ENCODE data around the gene CELSR1. TPM values are rescaled to one million over a fixed set of nuclear protein-coding genes. Genes with fewer than 3 reads are reported as not detected.

CELSR1 gene
- total and polyA plus RNA-seq, 2 donors (not counting 1 experiment from before 2014, with no cell fraction given) = 0.07 to 1.8 TPM

- no peak overlapping the region for H3K4me3 ChIP-seq (replicated peaks in 1 of 4; ENCODE audit: control extremely low read depth in 1 of 4, insufficient read depth in 1 of 4, low read depth in 3 of 4, low read length in 4 of 4)
- no peaks in the 10 kb centered on the region for H3K36me3 ChIP-seq (ENCODE audit: control insufficient read depth, insufficient read depth, low read length)
- no peak overlapping the region for H2AFZ ChIP-seq (ENCODE audit: low read length)
- H3K79me2 ChIP-seq (ENCODE audit: control insufficient read depth, insufficient read depth, low read length) = no peaks in the 10 kb centered on the region
- H3K4me1 ChIP-seq (ENCODE audit: control insufficient read depth, extremely low read depth, insufficient read depth, low read length) = no peaks in the 10 kb centered on the region
- TF ChIP-seq, protein P1, sequence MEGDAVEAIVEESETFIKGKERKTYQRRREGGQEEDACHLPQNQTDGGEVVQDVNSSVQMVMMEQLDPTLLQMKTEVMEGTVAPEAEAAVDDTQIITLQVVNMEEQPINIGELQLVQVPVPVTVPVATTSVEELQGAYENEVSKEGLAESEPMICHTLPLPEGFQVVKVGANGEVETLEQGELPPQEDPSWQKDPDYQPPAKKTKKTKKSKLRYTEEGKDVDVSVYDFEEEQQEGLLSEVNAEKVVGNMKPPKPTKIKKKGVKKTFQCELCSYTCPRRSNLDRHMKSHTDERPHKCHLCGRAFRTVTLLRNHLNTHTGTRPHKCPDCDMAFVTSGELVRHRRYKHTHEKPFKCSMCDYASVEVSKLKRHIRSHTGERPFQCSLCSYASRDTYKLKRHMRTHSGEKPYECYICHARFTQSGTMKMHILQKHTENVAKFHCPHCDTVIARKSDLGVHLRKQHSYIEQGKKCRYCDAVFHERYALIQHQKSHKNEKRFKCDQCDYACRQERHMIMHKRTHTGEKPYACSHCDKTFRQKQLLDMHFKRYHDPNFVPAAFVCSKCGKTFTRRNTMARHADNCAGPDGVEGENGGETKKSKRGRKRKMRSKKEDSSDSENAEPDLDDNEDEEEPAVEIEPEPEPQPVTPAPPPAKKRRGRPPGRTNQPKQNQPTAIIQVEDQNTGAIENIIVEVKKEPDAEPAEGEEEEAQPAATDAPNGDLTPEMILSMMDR (conservative IDR thresholded peaks at IDR 0.05 in 1 of 2, IDR thresholded peaks at IDR 0.05 in 1 of 2; ENCODE audit: low read depth in 1 of 2, low read length in 2 of 2) = no peak
- no peak for TF ChIP-seq EZH2 (IDR thresholded peaks at IDR 0.05; ENCODE audit: low read length, missing control alignments)
- H3K9ac ChIP-seq (ENCODE audit: insufficient read depth, low read length) = no peak overlapping the region
- no peak overlapping the region for H3K27ac ChIP-seq (ENCODE audit: insufficient read depth, low read length)
- DNase-seq (ENCODE audit: low read depth in 2 of 2) = no peak
- H3K27me3 ChIP-seq (ENCODE audit: control insufficient read depth, insufficient read depth, low read length) = no peaks in the 10 kb centered on the region
- H3K9me3 ChIP-seq (ENCODE audit: control insufficient read depth, insufficient read depth, low read depth, low read length) = no peaks in the 10 kb centered on the region
- no peak overlapping the region for H3K4me2 ChIP-seq (ENCODE audit: extremely low read depth, insufficient read depth, low read length)
- no peaks in the 10 kb centered on the region for H4K20me1 ChIP-seq (ENCODE audit: control insufficient read depth, extremely low read depth, insufficient read depth, low read length)
Measured at GRCh38 chr22:46365166-46365624, 172.2 kb downstream of the CELSR1 start.

DNA sequence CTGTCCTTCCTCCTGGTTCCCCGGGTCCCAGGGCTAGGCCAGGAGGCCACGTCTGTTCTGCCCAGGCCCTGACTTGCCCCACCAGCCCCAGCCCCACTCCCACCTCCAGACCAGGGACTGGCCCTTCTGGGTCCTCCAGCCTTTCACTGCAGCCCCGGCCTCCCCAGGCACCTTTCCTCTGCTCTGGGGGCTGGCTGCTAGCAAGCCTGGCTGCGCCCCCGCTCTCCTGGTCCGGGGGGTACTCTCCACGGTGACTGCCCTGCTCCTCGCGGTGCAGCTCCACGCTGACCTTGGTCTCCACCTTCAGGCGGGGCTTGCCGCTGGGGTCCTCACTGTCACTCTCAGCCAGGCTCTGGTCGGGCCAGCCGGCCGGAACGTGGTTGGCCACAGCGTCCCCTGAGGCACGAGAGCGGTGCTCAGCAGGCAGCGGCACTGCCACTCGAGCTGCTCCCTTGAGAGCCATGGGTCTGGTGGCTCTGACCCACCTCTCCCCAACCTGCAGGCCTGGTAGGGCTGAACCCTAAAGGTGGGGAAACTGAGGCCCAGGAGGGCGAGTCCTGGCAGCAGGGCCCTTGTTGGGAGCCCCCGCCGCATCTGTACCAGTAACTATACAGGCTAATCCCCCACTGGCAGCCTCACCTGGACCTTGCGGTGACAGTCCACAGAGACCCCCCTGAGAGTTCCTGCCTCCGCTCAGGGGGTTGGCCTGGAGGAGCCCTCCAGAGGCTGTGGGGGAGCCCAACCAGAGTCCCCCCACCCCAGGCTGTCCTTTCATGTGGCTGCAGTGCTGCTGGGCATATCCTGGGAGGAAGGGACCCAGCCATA lies 172.9 kb downstream of the CELSR1 start:
- TF ChIP-seq EZH2 (IDR thresholded peaks at IDR 0.05; ENCODE audit: low read length, missing control alignments) = no peak
- TF ChIP-seq, protein P1 (conservative IDR thresholded peaks at IDR 0.05 in 1 of 2, IDR thresholded peaks at IDR 0.05 in 1 of 2; ENCODE audit: low read depth in 1 of 2, low read length in 2 of 2) = no peak
- Histone ChIP-seq H3K27ac (ENCODE audit: insufficient read depth, low read length) (no peak overlapping the region), H3K36me3 (ENCODE audit: control insufficient read depth, insufficient read depth, low read length) (no peaks in the 10 kb centered on the region), H3K9me3 (ENCODE audit: control insufficient read depth, insufficient read depth, low read depth, low read length) (no peaks in the 10 kb centered on the region), H3K4me3 (replicated peaks in 1 of 4; ENCODE audit: control extremely low read depth in 1 of 4, insufficient read depth in 1 of 4, low read depth in 3 of 4, low read length in 4 of 4) (no peak overlapping the region), H3K4me1 (ENCODE audit: control insufficient read depth, extremely low read depth, insufficient read depth, low read length) (no peaks in the 10 kb centered on the region), H2AFZ (ENCODE audit: low read length) (no peak overlapping the region), H3K4me2 (ENCODE audit: extremely low read depth, insufficient read depth, low read length) (no peak overlapping the region), H3K79me2 (ENCODE audit: control insufficient read depth, insufficient read depth, low read length) (no peaks in the 10 kb centered on the region), H4K20me1 (ENCODE audit: control insufficient read depth, extremely low read depth, insufficient read depth, low read length) (no peaks in the 10 kb centered on the region), H3K27me3 (ENCODE audit: control insufficient read depth, insufficient read depth, low read length) (no peaks in the 10 kb centered on the region), H3K9ac (ENCODE audit: insufficient read depth, low read length) (no peak overlapping the region)
- DNase-seq (ENCODE audit: low read depth in 2 of 2) = no peak

DNA sequence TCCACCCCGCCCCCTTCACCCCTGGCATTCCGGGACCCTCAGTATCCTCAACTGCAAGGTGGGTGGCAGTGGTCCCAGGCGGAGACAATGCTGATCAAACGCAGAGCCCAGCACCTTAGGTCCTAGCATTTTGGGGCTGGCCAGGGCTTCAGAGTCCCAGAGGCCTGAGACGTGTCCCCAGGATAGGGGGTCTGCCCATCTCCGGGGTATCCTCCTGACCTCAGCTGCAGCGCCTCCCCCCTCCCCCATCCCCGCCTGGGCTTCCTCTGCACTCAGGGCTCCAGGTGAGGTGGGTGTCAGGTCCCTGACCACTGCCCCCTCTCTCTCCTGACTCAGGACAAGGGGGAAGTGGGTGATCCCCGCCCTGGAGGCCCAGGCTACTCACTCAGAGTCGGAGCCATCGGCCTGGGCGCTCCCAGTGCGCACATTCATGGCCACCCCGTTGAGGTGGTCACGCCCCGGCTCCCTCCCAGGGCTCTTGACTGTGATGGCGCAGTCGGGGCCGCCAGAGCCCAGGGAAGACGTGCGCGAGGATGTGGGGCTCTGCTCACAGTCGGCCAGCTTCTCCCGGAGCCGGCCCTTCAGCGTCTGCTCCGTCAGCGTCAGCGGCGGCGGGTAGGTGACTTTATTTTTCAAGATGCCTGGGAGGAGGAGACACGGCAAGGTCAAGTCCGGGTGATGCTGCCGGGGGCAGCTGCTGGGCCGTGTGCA lies 173.7 kb downstream of the CELSR1 start:
- H3K27me3 ChIP-seq (ENCODE audit: control insufficient read depth, insufficient read depth, low read length) = no peaks in the 10 kb centered on the region
- H4K20me1 ChIP-seq (ENCODE audit: control insufficient read depth, extremely low read depth, insufficient read depth, low read length) = no peaks in the 10 kb centered on the region
- TF ChIP-seq, protein P1 (conservative IDR thresholded peaks at IDR 0.05 in 1 of 2, IDR thresholded peaks at IDR 0.05 in 1 of 2; ENCODE audit: low read depth in 1 of 2, low read length in 2 of 2) = no peak
- TF ChIP-seq EZH2 (IDR thresholded peaks at IDR 0.05; ENCODE audit: low read length, missing control alignments) = no peak
- no peak overlapping the region for H3K9ac ChIP-seq (ENCODE audit: insufficient read depth, low read length)
- H3K9me3 ChIP-seq (ENCODE audit: control insufficient read depth, insufficient read depth, low read depth, low read length) = no peaks in the 10 kb centered on the region
- H2AFZ ChIP-seq (ENCODE audit: low read length) = no peak overlapping the region
- H3K4me2 ChIP-seq (ENCODE audit: extremely low read depth, insufficient read depth, low read length) = no peak overlapping the region
- H3K36me3 ChIP-seq (ENCODE audit: control insufficient read depth, insufficient read depth, low read length) = no peaks in the 10 kb centered on the region
- DNase-seq (ENCODE audit: low read depth in 2 of 2) = no peak
- H3K4me3 ChIP-seq (replicated peaks in 1 of 4; ENCODE audit: control extremely low read depth in 1 of 4, insufficient read depth in 1 of 4, low read depth in 3 of 4, low read length in 4 of 4) = no peak overlapping the region
- H3K4me1 ChIP-seq (ENCODE audit: control insufficient read depth, extremely low read depth, insufficient read depth, low read length) = no peaks in the 10 kb centered on the region
- H3K27ac ChIP-seq (ENCODE audit: insufficient read depth, low read length) = no peak overlapping the region
- H3K79me2 ChIP-seq (ENCODE audit: control insufficient read depth, insufficient read depth, low read length) = no peaks in the 10 kb centered on the region
